ENCODE data around the gene PIEZO2.

The PIEZO2 gene

DNA sequence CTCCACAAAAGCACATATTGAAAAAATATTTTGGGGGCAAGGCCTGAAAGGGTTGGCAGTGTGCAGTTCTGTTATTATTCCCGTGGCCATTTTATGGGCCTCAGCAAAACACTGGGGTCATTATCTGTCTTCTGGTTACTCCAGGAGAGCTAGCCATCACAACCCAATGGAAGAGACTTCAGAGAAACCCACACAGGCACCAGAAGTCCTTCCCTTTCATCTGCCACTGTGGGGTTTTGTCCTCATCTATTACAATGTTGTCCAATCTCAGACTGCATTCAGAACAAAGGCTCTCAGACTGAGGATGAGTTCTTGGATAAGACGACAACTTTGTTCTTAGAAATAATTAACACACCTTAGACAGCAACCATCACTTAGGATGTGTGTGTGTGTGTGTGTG, 98.4 kb downstream of the PIEZO2 start:
- Histone ChIP-seq H3K4me3 (replicated peaks; ENCODE audit: insufficient read depth, low read length) (no peak overlapping the region), H3K27me3 (ENCODE audit: insufficient read depth, poor library complexity, severe bottlenecking) (no peaks in the 10 kb centered on the region), H3K27ac (replicated peaks) (no peak overlapping the region)
- TF ChIP-seq CTCF (IDR thresholded peaks at IDR 0.05; ENCODE audit: insufficient read depth, low read length) (no peak), POLR2AphosphoS5 (IDR thresholded peaks at IDR 0.05; ENCODE audit: low read depth) (no peak), SPI1 (IDR thresholded peaks at IDR 0.05; ENCODE audit: borderline replicate concordance, low read depth) (no peak), GABPA (IDR thresholded peaks at IDR 0.05; ENCODE audit: low read depth) (no peak)
- TF ChIP-seq, protein P1, sequence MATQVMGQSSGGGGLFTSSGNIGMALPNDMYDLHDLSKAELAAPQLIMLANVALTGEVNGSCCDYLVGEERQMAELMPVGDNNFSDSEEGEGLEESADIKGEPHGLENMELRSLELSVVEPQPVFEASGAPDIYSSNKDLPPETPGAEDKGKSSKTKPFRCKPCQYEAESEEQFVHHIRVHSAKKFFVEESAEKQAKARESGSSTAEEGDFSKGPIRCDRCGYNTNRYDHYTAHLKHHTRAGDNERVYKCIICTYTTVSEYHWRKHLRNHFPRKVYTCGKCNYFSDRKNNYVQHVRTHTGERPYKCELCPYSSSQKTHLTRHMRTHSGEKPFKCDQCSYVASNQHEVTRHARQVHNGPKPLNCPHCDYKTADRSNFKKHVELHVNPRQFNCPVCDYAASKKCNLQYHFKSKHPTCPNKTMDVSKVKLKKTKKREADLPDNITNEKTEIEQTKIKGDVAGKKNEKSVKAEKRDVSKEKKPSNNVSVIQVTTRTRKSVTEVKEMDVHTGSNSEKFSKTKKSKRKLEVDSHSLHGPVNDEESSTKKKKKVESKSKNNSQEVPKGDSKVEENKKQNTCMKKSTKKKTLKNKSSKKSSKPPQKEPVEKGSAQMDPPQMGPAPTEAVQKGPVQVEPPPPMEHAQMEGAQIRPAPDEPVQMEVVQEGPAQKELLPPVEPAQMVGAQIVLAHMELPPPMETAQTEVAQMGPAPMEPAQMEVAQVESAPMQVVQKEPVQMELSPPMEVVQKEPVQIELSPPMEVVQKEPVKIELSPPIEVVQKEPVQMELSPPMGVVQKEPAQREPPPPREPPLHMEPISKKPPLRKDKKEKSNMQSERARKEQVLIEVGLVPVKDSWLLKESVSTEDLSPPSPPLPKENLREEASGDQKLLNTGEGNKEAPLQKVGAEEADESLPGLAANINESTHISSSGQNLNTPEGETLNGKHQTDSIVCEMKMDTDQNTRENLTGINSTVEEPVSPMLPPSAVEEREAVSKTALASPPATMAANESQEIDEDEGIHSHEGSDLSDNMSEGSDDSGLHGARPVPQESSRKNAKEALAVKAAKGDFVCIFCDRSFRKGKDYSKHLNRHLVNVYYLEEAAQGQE (IDR thresholded peaks at IDR 0.05; ENCODE audit: insufficient replicate concordance, low read depth): no peak
- DNase-seq (ENCODE audit: low read depth in 1 of 2, low spot score in 1 of 2): no peak

DNA sequence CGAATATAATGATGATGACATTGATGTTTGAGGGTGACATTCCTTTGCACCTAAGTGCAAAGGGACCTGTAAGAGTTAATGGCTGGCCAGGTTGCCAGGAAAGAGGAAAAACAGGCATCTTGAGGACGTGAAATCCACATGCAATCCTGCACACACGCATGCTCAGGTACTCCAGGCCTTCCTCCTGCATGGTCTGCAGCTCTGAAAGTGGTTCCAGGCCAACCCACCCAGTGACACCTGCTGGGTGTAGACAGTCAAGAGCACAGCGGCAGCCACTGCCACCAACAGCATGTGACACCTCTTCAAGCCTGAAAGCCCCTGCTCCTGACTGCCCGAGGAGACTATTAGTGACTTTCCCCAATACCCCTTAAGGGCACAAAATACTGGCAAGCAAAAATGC, 101.6 kb downstream of the PIEZO2 start:
- TF ChIP-seq CTCF (IDR thresholded peaks at IDR 0.05; ENCODE audit: insufficient read depth, low read length) (no peak), SPI1 (IDR thresholded peaks at IDR 0.05; ENCODE audit: borderline replicate concordance, low read depth) (no peak)
- Histone ChIP-seq H3K4me3 (replicated peaks; ENCODE audit: insufficient read depth, low read length) (no peak overlapping the region), H3K27me3 (ENCODE audit: insufficient read depth, poor library complexity, severe bottlenecking) (no peaks in the 10 kb centered on the region), H3K27ac (replicated peaks) (no peak overlapping the region)
- no peak for DNase-seq (ENCODE audit: low read depth in 1 of 2, low spot score in 1 of 2)

DNA sequence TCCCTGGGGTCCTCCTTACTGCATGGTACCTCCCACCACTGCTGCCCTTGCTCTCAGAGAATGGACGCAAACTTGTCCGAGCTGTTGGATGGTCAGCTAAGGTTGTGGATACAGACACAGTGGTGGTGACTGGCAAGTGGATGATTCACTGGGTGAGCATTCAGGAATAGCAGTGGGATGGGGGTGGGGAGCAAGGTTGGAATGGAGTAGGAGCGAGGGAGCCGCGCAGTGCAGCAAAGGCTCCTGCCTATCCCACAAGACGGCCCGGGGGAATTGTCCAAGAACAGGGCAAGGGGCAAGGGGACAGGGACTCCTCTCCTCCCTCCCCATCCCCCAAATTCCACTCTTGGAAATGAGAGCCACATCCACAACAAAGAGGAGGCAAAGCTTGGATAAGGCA, 102.2 kb downstream of the PIEZO2 start:
- no peak overlapping the region for H3K27ac ChIP-seq (replicated peaks)
- H3K4me3 ChIP-seq (replicated peaks; ENCODE audit: insufficient read depth, low read length): no peak overlapping the region
- TF ChIP-seq, protein P1 (IDR thresholded peaks at IDR 0.05; ENCODE audit: insufficient replicate concordance, low read depth): no peak
- TF ChIP-seq GABPA (IDR thresholded peaks at IDR 0.05; ENCODE audit: low read depth): no peak
- TF ChIP-seq CTCF (IDR thresholded peaks at IDR 0.05; ENCODE audit: insufficient read depth, low read length): no peak
- no peak for TF ChIP-seq POLR2AphosphoS5 (IDR thresholded peaks at IDR 0.05; ENCODE audit: low read depth)
- no peak for TF ChIP-seq SPI1 (IDR thresholded peaks at IDR 0.05; ENCODE audit: borderline replicate concordance, low read depth)
- no peaks in the 10 kb centered on the region for H3K27me3 ChIP-seq (ENCODE audit: insufficient read depth, poor library complexity, severe bottlenecking)
- DNase-seq (ENCODE audit: low read depth in 1 of 2, low spot score in 1 of 2): no peak

DNA sequence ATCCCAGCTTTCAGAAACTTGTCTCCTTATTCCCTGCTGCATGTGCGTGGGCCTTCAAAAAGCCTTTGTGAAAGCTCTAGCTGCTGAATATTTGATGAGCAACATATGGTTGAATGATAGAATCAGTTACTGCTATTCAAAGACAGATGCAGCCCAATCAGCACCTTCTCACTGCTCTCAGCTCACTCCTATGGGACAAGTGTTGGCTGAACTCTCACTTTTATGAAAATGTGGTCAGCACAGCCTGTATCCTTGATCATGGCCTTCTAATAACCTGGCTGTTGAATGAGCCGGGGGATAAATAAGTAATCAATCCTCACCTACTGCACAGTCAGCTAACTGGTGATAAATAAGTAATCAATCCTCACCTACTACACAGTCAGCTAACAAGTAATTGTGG, 103.2 kb downstream of the PIEZO2 start:
- no peak for TF ChIP-seq POLR2AphosphoS5 (IDR thresholded peaks at IDR 0.05; ENCODE audit: low read depth)
- TF ChIP-seq CTCF (IDR thresholded peaks at IDR 0.05; ENCODE audit: insufficient read depth, low read length): no peak
- TF ChIP-seq, protein P1 (IDR thresholded peaks at IDR 0.05; ENCODE audit: insufficient replicate concordance, low read depth): no peak
- no peak for TF ChIP-seq GABPA (IDR thresholded peaks at IDR 0.05; ENCODE audit: low read depth)
- no peak for TF ChIP-seq SPI1 (IDR thresholded peaks at IDR 0.05; ENCODE audit: borderline replicate concordance, low read depth)
- Histone ChIP-seq H3K4me3 (replicated peaks; ENCODE audit: insufficient read depth, low read length) (no peak overlapping the region), H3K27ac (replicated peaks) (no peak overlapping the region), H3K27me3 (ENCODE audit: insufficient read depth, poor library complexity, severe bottlenecking) (no peaks in the 10 kb centered on the region)
- no peak for DNase-seq (ENCODE audit: low read depth in 1 of 2, low spot score in 1 of 2)
